BJ (cell line): ENCODE data around the gene CEP162. TPM values are rescaled to one million over a fixed set of nuclear protein-coding genes. Genes with fewer than 3 reads are reported as not detected.

Experiments used
- CTCF ChIA-PET: fragments of 350-600 bp; formaldehyde crosslinking; extraction: SDS; loops from one replicate; lab custom pipeline; 2021; ENCODE audit warnings: antibody characterized with exemption, inconsistent platforms; lab: Yijun Ruan, JAX
- POLR2A ChIA-PET: fragments of 300-600 bp; sonication (Branson Sonifier 250); formaldehyde crosslinking; extraction: SDS; loops from one replicate; lab custom pipeline; 2021; ENCODE audit warnings: antibody characterized with exemption; lab: Charles Lee
- DNase-seq: peaks from one replicate; pipeline ENCODE4 v3.0.0-alpha.2; 2011; ENCODE audit warnings: low read depth
- H3K27me3 ChIP-seq: 2 replicates; pipeline ENCODE4 v1.6.0; 2011; ENCODE audit warnings: low read length; ENCODE audit not compliant: control insufficient read depth, insufficient read depth
- H3K36me3 ChIP-seq: 2 replicates; pipeline ENCODE4 v1.5.1; 2011; ENCODE audit warnings: low read length; ENCODE audit not compliant: control insufficient read depth, insufficient read depth
- H3K4me3 ChIP-seq: 2 replicates; pipeline ENCODE4 v1.5.1; 2011; ENCODE audit warnings: low read depth, mild to moderate bottlenecking, control low read depth, low read length
- polyA plus RNA-seq: library from polyadenylated mRNA; depleted of rRNA; stranded (reverse); fragments of >200 nt; gene quantifications from 2 replicates; pipeline ENCODE4 v1.2.3, GENCODE V29; 2011
- TF ChIP-seq, protein P1 (sequence below): IDR thresholded peaks from 2 replicates; pipeline ENCODE4 v1.5.1; 2011; ENCODE audit warnings: low read depth, mild to moderate bottlenecking, control low read depth, inconsistent platforms, low read length, moderate library complexity; ENCODE audit not compliant: insufficient read depth

CEP162 gene
- polyA plus RNA-seq, 1 experiment = 0.75 TPM

DNA sequence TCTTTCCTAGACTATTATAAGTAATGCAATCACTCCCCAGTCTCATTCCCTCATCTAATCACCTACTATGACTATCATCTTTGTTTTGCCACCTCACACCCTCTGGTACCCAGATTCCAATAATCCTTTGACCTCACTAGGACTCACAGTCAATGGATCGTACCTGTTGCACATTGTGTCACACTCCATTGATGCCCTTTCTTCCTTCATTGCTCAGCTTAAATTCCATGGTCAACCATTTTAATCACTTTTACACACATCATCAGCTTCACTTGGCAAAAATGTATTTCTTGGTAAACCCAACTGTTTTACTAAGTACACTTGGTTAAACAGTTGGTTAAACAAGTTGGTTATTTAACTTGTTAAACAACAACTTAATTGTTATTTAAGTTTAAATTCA is 44.0 kb downstream of the CEP162 start:
- no peak for DNase-seq
- Histone ChIP-seq H3K4me3 (no peak overlapping the region), H3K36me3 (no peaks in the 10 kb centered on the region), H3K27me3 (0 out of 2 replicates have a peak, but pooled peaks cover 1% of the 10 kb centered on the region)
- ChIA-PET CTCF (interaction anchor here (0.6 kb wide), 1 partner anchor 371 kb away, joined by 3 read pairs; no protein-coding TSS in a partner anchor), POLR2A (no interaction called here)
- TF ChIP-seq, protein P1, sequence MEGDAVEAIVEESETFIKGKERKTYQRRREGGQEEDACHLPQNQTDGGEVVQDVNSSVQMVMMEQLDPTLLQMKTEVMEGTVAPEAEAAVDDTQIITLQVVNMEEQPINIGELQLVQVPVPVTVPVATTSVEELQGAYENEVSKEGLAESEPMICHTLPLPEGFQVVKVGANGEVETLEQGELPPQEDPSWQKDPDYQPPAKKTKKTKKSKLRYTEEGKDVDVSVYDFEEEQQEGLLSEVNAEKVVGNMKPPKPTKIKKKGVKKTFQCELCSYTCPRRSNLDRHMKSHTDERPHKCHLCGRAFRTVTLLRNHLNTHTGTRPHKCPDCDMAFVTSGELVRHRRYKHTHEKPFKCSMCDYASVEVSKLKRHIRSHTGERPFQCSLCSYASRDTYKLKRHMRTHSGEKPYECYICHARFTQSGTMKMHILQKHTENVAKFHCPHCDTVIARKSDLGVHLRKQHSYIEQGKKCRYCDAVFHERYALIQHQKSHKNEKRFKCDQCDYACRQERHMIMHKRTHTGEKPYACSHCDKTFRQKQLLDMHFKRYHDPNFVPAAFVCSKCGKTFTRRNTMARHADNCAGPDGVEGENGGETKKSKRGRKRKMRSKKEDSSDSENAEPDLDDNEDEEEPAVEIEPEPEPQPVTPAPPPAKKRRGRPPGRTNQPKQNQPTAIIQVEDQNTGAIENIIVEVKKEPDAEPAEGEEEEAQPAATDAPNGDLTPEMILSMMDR = no peak

DNA sequence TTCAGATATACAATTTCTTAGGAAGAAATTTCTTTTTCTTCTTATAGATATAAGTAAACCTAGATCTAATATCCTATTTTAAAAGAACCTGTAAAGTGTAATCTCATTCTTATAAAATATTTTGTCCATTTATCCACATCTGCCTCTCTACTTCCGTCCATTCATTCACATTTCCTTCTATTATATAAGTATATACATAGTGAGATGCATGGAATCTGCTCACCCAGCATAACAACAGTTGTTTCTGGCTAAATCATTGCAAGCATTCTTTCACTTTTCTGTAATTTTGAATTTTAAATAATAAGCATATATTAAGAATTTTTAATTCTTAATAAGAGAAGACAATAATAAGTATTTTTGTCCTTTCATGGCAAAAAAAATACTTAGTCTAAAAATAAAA is 45.4 kb downstream of the CEP162 start:
- Histone ChIP-seq H3K4me3 (no peak overlapping the region), H3K27me3 (no peaks in the 10 kb centered on the region), H3K36me3 (no peaks in the 10 kb centered on the region)
- CTCF ChIA-PET = no interaction called here
- POLR2A ChIA-PET = no interaction called here
- no peak for DNase-seq
- TF ChIP-seq, protein P1 = no peak

DNA sequence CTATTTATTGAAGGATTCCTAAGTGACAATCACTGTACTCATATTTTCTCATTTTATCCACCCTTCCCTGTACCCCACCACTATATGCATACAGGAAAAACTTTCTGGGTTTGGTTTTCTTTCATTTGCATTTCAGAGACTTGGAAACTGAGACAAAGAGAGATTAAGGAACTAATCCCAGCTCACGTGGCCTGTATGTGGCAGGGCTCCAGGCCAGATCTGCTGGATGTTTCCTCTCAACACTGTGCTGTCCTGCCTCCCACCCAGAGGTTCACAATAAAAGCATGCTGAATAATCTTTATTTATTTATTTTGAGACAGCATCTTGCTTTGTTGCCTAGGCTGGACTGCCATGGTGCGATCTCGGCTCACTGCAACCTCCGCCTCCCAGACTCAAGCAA is 50.2 kb downstream of the CEP162 start:
- POLR2A ChIA-PET = no interaction called here
- CTCF ChIA-PET = no interaction called here
- TF ChIP-seq, protein P1 = no peak
- no peak for DNase-seq
- H3K36me3 ChIP-seq = no peaks in the 10 kb centered on the region
- H3K4me3 ChIP-seq = no peak overlapping the region
- no peaks in the 10 kb centered on the region for H3K27me3 ChIP-seq

DNA sequence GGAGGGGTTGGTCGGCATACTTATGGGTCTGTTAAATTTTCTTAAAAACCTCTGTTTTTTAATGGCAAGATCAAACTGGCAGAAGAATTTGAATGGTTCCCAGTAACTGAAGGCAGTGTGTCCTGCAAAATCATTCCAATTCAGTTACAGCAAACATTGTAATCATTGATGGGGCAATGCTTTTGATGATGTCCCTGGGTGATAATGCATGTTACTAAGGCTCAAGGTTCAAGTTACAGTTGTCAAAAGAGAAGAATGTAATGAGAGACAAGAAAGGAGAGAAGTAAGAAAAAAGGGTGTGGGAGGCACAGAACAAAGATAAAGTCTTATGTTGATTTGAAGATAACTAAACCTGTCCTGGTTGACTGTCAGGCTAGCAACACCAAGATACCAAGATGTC is 54.9 kb downstream of the CEP162 start:
- POLR2A ChIA-PET = no interaction called here
- TF ChIP-seq, protein P1 = no peak
- no peak for DNase-seq

DNA sequence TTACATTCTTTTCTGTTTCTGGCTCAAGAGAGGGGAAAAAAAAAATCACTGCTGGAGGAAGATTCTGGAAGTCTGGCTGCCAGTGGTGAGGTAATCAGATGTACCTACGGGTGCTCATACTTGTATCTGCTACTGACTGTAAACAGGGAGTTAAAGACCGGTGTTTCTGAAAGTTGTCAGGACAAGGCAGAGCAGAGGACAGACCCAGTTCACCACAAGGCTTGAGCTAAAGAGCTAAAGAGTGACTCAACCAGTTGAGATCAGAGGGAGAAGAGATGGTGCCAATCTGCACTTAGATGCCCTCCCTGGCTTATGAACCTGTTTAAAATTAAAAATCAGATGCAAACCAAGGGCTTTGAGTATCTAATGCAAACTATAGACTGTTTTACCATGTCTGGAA is 55.4 kb downstream of the CEP162 start:
- DNase-seq = no peak
- no peak overlapping the region for H3K4me3 ChIP-seq
- TF ChIP-seq, protein P1 = no peak
- ChIA-PET POLR2A (no interaction called here), CTCF (no interaction called here)
- no peaks in the 10 kb centered on the region for H3K36me3 ChIP-seq
- no peaks in the 10 kb centered on the region for H3K27me3 ChIP-seq

More for the DNA sequence above, 54.9 kb downstream of the CEP162 start:
- H3K36me3 ChIP-seq = no peaks in the 10 kb centered on the region
- no peak overlapping the region for H3K4me3 ChIP-seq
- CTCF ChIA-PET = no interaction called here
- no peaks in the 10 kb centered on the region for H3K27me3 ChIP-seq
